ENCODE results near the gene SH3BP4. TPM values are rescaled to one million over a fixed set of nuclear protein-coding genes. Genes with fewer than 3 reads are reported as not detected.

SH3BP4 gene
- total and polyA plus RNA-seq, 10 of the 15 experiments (the other 5 are each of a cell fraction or from before 2014, with no cell fraction given) = 0.03 to 0.36 TPM; not detected in 8

- Histone ChIP-seq H3K9ac (ENCODE audit: control insufficient read depth, insufficient read depth, low read length) (no peak overlapping the region), H3K9me3 (replicated peaks; ENCODE audit: control insufficient read depth, insufficient read depth, low read length) (no peaks in the 10 kb centered on the region), H3K27me3 (replicated peaks in 1 of 2; ENCODE audit: control insufficient read depth in 2 of 2, insufficient read depth in 2 of 2, low read length in 1 of 2) (no peaks in the 10 kb centered on the region), H3K27ac (ENCODE audit: control insufficient read depth, insufficient read depth) (no peak overlapping the region), H3K4me3 (no peak overlapping the region), H3K4me2 (ENCODE audit: control insufficient read depth, insufficient read depth) (no peak overlapping the region), H3K79me2 (ENCODE audit: control insufficient read depth, insufficient read depth, low read length) (no peaks in the 10 kb centered on the region), H4K20me1 (ENCODE audit: control insufficient read depth, insufficient read depth) (no peaks in the 10 kb centered on the region), H3K36me3 (ENCODE audit: control insufficient read depth in 2 of 2, insufficient read depth in 2 of 2, low read length in 1 of 2) (no peaks in the 10 kb centered on the region), H3K4me1 (ENCODE audit: control insufficient read depth, insufficient read depth, low read length) (no peaks in the 10 kb centered on the region), H2AFZ (ENCODE audit: control insufficient read depth, low read depth, low read length) (no peak overlapping the region)
- FAIRE-seq = no peak
- BruUV-seq (replicated peaks) = no TSS peak
- DNase-seq (ENCODE audit: low read depth, low spot score) = no peak
- intact Hi-C loops (cut with micrococcal nuclease; ENCODE audit: unreplicated experiment) = no loop called here
- ChIA-PET CTCF (no interaction called here), SMC1A (ENCODE audit: uncharacterized antibody, unreplicated experiment) (no interaction called here), RAD21 (ENCODE audit: unreplicated experiment) (no interaction called here), POLR2A (no interaction called here)
- in situ Hi-C loops (cut with MboI) = no loop called here
- WGBS (ENCODE audit: insufficient coverage, insufficient replicate concordance, low lambda C conversion rate, missing lambda C conversion rate) = 24% methylated on average over 7 of the region's 7 CpGs
- ATAC-seq = no peak
- TF ChIP-seq KLF5 (IDR thresholded peaks at IDR 0.05; ENCODE audit: partially characterized antibody) (no peak), WRNIP1 (IDR thresholded peaks at IDR 0.05; ENCODE audit: borderline replicate concordance, low read depth, low read length) (no peak), BMI1 (IDR thresholded peaks at IDR 0.05; ENCODE audit: borderline replicate concordance) (no peak), DPF2 (IDR thresholded peaks at IDR 0.05) (no peak), CHD4 (IDR thresholded peaks at IDR 0.05) (no peak), SMAD1 (IDR thresholded peaks at IDR 0.05; ENCODE audit: low read depth, partially characterized antibody) (no peak), RUNX3 (IDR thresholded peaks at IDR 0.05; ENCODE audit: low read length) (no peak), HSF1 (IDR thresholded peaks at IDR 0.05; ENCODE audit: low read depth, low read length) (no peak), CTCF (IDR thresholded peaks at IDR 0.05 in 2 of 3, conservative IDR thresholded peaks at IDR 0.05 in 1 of 3; ENCODE audit: control insufficient read depth in 2 of 3, extremely low read depth in 1 of 3, insufficient read depth in 1 of 3, low read depth in 3 of 3, low read length in 3 of 3) (no peak), SPI1 (IDR thresholded peaks at IDR 0.05; ENCODE audit: borderline replicate concordance, insufficient read depth, low read depth, low read length) (no peak), NFXL1 (IDR thresholded peaks at IDR 0.05; ENCODE audit: borderline replicate concordance) (no peak), MEF2B (IDR thresholded peaks at IDR 0.05; ENCODE audit: partially characterized antibody, poor library complexity, severe bottlenecking) (no peak), NKRF (conservative IDR thresholded peaks at IDR 0.05) (no peak), SUPT20H (IDR thresholded peaks at IDR 0.05; ENCODE audit: borderline replicate concordance, control insufficient read depth, low read depth, low read length) (no peak)
- TF ChIP-seq, protein P1, sequence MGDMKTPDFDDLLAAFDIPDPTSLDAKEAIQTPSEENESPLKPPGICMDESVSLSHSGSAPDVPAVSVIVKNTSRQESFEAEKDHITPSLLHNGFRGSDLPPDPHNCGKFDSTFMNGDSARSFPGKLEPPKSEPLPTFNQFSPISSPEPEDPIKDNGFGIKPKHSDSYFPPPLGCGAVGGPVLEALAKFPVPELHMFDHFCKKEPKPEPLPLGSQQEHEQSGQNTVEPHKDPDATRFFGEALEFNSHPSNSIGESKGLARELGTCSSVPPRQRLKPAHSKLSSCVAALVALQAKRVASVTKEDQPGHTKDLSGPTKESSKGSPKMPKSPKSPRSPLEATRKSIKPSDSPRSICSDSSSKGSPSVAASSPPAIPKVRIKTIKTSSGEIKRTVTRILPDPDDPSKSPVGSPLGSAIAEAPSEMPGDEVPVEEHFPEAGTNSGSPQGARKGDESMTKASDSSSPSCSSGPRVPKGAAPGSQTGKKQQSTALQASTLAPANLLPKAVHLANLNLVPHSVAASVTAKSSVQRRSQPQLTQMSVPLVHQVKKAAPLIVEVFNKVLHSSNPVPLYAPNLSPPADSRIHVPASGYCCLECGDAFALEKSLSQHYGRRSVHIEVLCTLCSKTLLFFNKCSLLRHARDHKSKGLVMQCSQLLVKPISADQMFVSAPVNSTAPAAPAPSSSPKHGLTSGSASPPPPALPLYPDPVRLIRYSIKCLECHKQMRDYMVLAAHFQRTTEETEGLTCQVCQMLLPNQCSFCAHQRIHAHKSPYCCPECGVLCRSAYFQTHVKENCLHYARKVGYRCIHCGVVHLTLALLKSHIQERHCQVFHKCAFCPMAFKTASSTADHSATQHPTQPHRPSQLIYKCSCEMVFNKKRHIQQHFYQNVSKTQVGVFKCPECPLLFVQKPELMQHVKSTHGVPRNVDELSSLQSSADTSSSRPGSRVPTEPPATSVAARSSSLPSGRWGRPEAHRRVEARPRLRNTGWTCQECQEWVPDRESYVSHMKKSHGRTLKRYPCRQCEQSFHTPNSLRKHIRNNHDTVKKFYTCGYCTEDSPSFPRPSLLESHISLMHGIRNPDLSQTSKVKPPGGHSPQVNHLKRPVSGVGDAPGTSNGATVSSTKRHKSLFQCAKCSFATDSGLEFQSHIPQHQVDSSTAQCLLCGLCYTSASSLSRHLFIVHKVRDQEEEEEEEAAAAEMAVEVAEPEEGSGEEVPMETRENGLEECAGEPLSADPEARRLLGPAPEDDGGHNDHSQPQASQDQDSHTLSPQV (IDR thresholded peaks at IDR 0.05) = no peak
Observed at GRCh38 chr2:234986390-234986789, 34.6 kb downstream of the SH3BP4 start.

Data from GM12878 (cell line).